Activated T-cell treated with anti-CD3 and anti-CD28 coated beads, Interleukin-2, amount 50 U/mL, for 48 hours (primary cell): ENCODE results near the gene AZU1.
A peak's percentile ranks its signal among the peaks of the same experiment; 100 is the strongest.

Experiments
- DNase-seq, 2 experiments: peaks; one replicate each; pipeline ENCODE4 v3.0.0-alpha.2; 2020

The AZU1 gene

GRCh38 chr19:797528-798414 lies 29.9 kb upstream of the AZU1 start:
- peak; percentile 89 to 93 for DNase-seq

- peak in 1 of 2 experiments; percentile 49 for DNase-seq
These were observed 29.1 kb upstream of the AZU1 start for GRCh38 chr19:798415-799075.

GRCh38 chr19:799076-799881 lies 28.4 kb upstream of the AZU1 start:
- peak in 1 of 2 experiments; percentile 53 for DNase-seq

GRCh38 chr19:800360-801029 lies 27.1 kb upstream of the AZU1 start:
- peak in 1 of 2 experiments; percentile 28 for DNase-seq

- peak in 1 of 2 experiments; percentile 51 for DNase-seq
These were observed 26.4 kb upstream of the AZU1 start for GRCh38 chr19:801030-801860.

GRCh38 chr19:801861-802497 lies 25.7 kb upstream of the AZU1 start:
- DNase-seq, result peak in 1 of 2 experiments; percentile 24

- DNase-seq, result no peak
These were observed 25.0 kb upstream of the AZU1 start for GRCh38 chr19:802498-803098.

GRCh38 chr19:803099-803561 lies 24.5 kb upstream of the AZU1 start:
- DNase-seq, result peak in 1 of 2 experiments; percentile 21

GRCh38 chr19:803686-804418 lies 23.8 kb upstream of the AZU1 start:
- DNase-seq, result peak in 1 of 2 experiments; percentile 23

- DNase-seq, result no peak
These were observed 23.0 kb upstream of the AZU1 start for GRCh38 chr19:804419-805165.

- DNase-seq, result peak in 1 of 2 experiments; percentile 54
These were observed 22.5 kb upstream of the AZU1 start for GRCh38 chr19:805166-805551.

- no peak for DNase-seq
These were observed 21.8 kb upstream of the AZU1 start for GRCh38 chr19:805600-806550.

- DNase-seq, result no peak
These were observed 20.7 kb upstream of the AZU1 start for GRCh38 chr19:806815-807421.

- DNase-seq, result no peak
These were observed 19.8 kb upstream of the AZU1 start for GRCh38 chr19:807627-808422.

GRCh38 chr19:808423-808775 lies 19.2 kb upstream of the AZU1 start:
- no peak for DNase-seq

- DNase-seq, result no peak
These were observed 17.4 kb upstream of the AZU1 start for GRCh38 chr19:810077-810855.
